GM18907 (cell line): ENCODE results near the gene NKTR.
"Not testable (repeated sequence)": the region's sequence is repeated elsewhere in the genome, so short reads cannot be mapped to it uniquely, and the experiment has no call there.

Source experiments
- ATAC-seq: cut with Tn5 transposase; IDR thresholded peaks from one replicate; pipeline ENCODE4 v1.9.1; 2021; ENCODE audit warnings: mild to moderate bottlenecking, moderate library complexity; ENCODE audit not compliant: unreplicated experiment

Gene NKTR

DNA sequence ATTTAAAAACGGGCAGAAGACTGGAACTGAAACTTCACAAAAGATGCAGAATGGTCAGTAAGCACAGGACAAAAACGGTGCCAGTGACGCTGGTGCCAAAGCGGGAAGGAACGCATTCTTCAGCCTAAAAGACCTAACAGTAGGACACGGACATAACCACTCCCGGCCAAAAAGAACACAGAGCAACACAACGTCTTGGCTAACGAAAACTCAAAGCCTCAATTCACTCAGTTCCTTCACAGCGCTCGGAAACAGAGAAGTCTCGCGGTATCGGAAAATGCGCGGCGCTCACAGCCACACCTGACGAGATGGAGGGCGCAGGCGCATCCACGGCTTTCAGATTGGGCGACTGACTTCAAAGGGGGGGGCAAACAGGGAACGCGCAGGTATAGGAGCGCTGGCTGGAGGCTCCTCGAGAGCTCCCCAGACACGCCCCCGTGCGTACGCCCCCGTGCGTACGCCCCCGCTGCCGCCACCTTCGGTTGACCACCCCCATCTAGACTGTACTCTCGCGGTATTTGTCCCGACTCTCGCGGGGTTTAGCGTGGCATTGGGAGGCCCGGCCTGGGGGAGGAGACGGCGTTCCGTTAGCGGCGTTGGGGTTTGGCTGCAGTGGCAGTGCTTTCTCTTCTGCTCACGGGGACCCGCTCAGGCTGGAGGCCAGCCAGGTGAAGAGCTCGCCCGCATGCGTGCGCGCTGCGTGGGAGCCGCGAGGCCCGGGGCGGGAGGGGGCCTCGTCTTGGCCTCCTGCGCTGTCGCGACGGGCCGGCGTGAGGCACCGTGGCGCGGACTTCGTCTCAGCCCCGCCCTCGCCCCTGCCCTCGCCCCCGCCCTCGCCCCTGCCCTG is at the start of gene NKTR:
NKTR (plus strand) TSS at position 576 of the 847 bp plus-strand sequence. CDS start 321 bp downstream, outside the sequence.
- ATAC-seq = peak; percentile 90

DNA sequence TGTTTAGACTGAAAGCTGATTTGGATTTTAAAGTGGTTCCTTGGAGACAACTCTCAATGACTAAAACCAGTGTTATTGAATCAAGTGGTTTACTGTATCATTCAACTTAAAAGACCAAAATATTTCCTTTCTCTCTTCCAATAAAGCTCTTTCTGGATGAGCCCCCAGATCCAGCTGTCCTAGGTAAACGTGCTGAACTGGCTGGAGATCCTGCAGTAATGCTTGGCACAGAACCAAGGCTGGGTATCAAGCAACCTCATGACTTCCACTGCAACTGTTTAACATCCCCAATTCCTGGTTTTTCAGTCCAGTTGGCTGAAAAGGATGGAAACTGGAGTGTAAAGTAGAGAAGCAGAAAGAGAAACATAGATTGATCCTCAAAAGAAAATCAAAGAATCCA is 47.7 kb upstream of the NKTR start:
- no peak for ATAC-seq

DNA sequence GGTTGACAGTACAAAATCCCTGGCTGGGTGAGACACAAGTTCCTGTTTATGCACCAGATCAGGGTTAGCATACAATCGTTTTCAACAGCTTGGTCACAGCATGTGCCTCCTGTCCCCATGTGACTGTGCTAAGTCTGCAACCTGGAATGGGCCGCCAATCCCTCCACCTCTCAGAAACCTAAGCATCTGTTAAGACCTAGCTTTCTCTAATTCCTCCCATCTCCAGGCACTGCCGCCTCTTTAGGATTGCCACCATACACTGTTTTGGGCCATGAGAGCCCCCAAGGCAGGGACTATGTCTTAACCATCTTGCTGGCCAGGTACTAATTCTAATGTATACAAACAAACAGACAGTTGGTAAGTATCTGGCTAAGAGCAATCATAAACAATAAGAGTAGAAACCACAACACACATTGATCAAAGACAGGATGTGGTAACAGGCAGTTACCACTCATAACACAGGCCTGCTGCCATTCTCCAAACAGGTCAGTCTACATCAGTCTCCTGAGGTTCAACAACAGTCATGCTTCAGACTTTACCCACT is 44.3 kb upstream of the NKTR start:
- ATAC-seq = peak; percentile 80

DNA sequence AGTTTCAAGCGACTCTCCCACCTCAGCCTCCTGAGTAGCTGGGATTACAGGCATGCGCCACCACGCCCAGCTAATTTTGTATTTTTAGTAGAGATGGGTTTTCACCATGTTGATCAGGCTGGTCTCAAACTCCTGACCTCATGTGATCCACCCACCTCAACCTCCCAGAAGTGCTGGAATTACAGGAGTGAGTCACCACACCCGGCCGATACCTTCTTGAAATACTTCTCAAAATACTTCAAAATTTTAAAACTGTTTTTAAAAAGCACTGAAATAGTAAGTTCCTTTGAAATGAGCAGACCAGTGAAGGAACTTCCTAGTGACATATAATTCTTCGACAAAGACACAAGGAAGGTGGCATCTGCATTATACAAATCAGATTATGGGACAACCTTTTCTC is 43.7 kb upstream of the NKTR start:
- ATAC-seq = not testable (repeated sequence)

DNA sequence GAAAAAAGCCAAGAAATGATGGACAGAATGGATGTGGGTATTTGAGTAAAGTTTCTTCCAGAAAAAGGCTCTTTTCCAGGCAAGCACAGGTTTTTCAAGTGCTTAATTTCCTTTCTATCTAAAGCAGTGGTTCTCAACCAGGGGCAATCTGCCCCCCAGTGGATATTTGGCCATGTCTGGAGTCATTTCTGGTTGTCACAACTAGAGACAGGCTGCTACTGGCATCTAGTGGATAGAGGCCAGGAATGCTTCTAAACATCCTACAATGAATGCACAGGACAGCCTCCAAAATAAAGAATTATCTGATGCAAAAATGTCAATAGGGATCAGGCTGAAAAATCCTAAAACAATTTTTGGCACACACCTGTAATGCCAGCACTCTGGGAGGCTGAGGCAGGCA is 42.6 kb upstream of the NKTR start:
- no peak for ATAC-seq

DNA sequence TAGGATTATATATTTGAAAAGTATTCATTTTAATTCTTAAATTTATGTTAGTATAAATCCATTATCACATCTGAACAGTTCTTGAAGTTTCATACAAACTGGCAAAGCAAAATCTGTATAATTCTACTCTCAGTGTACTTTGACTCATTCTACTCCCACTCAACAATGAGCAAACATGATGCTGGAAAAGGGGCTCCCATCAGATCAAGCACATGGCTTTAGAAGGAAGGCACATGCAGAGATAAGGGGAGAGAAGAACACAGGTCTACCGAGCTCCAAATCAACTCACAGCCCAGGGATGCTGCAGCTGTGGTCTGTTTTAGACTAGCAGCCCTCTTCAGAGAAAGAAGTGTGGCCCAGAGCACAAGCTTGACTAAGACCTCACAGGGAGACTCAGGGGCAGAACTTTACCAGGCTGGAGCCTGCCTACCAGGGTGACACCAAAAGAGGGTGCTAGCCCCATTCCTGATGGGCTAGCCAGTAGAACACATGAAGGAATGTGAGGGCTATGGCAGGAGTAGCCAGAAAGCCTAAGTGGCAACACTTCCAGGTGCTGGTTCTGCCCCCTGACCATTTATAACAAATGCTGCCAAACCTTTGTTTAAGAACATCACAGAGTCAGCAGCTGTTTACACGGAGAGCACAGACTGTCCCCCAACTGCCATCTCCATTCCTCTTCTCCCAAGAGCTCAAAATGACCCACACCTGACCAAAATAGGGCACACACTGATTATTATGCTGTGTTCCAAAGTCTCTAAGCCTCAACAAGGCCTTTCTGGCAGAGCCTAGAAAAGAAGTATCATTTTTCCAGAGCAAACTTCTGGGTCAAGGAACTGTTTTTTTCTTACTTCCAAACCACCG is 38.2 kb upstream of the NKTR start:
- no peak for ATAC-seq

DNA sequence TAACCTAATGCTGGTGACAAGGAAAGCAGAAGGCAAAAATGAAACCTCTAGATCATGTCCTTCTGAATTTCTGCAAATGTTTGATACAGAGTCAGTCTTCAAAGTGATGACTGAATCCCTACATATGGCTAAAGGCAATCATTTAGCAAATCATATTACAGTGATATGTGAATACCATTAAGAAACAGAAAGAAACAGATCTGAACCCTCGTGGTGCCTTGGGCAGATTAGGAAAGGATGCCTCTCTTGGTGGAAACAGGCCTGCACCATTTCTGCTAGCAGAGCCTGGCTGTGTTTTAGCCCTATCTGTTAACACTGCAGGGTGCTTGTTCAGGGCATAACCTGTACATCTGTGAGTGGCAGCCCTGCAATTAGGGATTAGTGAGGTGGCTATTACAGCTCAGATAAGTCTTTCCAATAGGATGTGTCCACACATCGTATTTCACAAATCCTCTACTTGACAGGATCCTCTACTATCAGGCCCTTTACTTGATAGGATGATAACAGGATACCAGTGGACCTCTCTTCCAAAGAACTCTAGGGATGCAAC is 30.8 kb upstream of the NKTR start:
- ATAC-seq = no peak

DNA sequence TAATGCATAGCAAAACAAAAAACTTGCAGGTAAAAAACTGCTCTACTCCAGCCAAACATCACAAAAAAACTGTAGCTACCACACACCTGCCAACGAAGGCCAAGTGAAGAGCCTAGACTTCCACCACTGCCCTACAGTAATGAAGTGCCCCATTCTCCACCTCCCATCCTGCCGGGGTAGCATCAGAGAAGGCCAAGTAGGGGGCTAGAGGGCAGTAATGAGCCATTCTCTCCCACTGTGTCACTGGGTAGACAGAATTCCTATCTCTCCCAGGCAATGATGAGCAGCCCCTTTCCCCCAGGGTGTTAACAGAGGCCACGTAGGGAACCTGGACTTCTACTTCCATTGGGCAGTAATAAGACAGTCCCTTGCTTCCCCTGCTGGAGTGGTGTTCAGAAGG is 28.2 kb upstream of the NKTR start:
- no peak for ATAC-seq

DNA sequence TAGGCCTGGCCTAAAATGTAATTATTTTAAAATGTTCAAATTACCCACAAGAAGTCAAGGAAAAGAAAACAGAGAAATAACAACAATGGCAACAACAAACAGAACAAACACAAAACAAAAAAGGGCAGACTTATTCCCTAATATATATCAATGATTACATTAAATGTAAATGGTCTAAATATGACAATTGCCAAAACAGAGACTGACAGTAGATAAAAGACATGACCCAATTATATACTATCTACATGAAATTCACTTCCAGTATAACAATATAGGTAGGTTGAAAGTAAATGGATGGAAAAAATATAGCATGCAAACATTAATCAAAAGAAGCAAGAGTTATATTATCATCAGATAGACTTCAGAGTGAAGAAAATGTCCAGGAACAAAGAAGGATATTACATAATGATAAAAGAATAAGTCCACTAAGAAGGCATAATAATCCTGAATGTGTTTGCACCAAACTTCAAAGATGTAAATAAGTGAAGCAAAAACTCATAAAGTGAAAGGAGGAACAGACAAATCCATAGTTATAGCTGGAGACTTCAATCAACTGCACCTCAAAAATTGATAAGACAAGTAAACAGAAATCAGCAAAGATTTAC is 25.2 kb upstream of the NKTR start:
- ATAC-seq = no peak

DNA sequence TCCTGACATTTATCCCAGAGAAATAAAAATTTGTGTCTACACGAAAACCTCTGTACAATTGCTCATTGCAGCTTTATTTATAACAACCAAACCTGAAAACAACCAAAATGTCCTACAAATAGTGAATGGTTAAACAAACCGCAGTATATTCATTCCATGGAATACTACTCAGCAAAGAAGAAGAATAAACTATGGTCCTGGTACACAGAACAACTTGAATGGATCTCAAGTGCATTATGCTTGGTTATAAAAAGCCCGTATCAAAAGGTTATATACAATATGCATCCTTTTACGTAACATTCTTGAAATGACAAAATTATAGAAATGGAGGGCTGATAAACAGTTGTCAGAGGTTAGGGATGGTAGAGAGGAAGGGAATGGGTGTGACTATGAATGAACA is 22.4 kb upstream of the NKTR start:
- ATAC-seq = no peak

DNA sequence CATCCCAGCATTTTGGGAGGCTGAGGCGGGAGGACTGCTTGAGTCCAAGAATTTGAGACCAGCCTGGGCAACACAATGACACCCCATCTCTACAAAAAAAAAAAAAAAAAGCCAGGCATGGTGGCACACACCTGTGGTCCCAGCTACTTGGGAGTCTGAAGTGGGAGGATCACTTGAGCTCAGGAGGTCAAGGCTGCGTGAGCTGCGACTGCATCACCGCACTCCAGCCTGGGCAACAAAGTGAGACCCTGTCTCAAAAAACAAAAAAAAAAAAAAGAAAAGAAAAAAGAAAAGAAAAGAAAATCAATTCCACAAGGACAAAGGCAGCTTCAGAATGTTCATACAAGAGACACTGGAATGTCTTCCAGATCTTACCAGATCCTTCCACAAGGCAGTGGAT is 21.1 kb upstream of the NKTR start:
- not testable (repeated sequence) for ATAC-seq

DNA sequence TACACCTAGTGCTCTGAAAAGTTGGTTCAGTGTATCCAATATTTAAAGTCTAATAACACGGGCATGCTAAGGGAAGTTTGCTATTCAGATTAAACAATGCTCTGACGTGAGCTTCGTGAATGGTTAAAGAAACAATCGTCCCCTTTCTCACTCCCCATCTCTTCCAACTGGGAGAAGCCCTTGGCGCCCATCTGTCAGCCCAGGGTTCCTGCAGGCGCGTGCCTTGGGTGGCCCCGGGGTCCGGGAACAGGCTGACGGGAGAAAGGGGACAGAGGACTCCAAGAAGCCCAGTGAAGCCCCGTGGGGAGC is 19.1 kb upstream of the NKTR start:
- no peak for ATAC-seq

DNA sequence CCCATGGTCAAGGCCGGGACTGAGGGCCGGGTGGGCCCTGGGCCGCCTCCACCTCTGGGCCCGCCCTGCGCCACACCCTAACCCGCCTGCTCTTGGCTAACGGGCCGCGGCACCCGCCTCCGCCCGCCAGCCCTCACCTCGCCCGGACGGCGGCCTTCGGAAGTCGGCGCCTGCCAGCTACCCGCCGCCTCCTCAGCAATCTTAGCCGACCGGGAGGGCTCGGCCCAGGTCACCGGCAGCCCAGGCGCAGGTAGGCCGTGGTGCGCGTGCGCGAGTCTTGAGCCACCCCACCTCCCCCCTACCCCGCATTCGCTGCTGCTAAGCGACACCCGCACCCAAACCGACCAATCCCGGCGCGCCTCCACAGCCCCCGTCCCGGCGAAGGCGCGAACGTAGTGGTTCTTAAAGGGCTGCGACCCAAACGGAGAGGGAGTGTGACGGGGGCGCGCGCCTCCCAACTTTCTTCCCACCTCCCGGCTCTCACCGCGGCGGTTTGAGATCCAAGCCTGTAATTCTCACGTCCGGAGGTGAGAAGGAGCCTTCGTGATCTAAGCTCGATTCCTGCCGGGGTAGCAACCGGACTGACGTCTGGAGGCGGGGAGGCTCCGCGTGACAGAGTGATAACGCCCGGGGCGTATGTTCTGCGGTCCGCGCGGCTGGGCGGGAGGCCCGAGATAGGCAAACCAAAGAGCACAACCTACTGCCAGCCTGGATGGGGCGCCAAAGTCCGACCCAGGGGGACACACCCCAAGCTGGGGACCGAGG is 18.6 kb upstream of the NKTR start, which contains the start of gene SEC22C:
SEC22C (minus strand) TSS at position 259 of the 765 bp plus-strand sequence. CDS start 12,921 bp downstream, outside the sequence.
- ATAC-seq = peak; percentile 89

DNA sequence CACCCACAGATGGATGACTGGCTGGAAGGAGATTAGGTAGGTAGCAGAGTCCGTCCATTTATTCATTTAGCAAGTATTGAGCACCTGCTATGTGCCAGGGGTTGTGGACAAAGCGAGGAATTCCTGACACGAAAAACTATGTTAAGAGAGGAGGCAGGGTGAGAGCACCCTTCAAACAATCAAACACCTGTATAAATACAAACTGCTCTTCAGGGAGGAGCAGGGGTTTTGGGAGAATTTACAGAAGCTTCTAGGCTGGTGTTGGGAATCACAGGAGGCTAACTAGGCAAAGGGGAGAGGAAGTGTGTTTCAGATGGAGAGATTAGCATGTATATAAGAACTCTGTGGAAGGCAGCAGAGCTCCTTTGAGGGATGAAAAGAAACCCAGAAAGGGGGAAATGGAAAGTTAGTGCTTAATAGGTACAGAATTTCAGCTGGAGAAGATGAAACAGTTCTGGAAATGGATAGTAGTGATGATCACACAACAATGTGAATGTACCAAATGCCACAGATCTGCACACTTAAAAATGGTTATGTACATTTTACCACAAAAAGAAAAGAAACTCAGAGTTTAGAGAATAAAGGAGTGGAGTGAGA is 17.9 kb upstream of the NKTR start:
- no peak for ATAC-seq

DNA sequence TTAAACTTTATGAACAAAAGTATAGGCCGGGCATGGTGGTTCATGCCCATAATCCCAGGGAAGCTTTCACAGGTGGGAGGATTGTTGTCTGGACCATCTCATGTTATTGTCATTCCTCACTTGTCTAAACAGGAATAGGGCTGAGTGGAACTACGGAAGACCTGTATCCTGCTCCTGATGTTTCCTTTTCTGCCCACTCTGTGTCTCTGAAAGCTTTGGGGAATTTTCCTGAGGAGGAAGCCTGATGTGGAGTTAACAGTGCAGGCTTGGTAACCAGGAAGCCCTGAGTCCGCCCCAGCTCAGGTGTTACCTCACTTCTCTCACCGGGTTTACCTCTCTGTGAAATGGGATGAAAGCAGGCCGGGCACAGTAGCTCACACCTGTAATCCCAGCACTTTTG is 11.9 kb upstream of the NKTR start:
- ATAC-seq = no peak

DNA sequence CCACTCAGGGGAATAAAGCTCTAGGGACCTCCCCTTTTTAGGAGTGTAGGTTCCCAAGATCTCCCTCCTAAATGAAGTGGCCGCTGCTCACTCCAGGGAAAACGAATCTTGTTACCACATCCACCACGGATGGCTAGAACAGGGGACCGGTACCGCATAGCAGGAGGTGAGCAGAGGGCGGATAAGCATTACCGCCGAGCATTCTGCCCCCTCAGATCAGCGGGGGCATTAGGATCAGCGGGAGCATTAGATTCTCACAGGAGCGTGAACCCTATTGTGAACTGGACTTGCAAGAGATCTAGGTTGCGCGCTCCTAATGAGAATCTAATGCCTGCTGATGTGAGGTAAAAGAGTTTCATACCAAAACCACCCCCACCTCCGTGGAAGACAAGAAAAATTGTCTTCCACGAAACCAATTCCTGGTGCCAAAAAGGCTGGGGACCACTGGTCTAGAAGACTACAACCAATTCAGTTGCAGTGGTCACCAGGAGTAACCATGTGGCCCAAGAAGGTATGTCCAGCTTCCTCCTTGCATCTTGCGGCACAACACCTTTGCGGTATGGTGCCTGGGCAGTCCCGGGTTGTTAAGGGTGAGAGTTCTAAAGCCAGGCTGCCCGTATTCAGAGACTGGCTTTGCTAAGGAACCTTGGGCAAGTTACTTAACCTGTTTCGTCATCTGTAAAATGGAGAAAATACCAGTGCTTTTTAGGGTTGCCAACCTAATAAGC is 10.9 kb upstream of the NKTR start:
- ATAC-seq = no peak

DNA sequence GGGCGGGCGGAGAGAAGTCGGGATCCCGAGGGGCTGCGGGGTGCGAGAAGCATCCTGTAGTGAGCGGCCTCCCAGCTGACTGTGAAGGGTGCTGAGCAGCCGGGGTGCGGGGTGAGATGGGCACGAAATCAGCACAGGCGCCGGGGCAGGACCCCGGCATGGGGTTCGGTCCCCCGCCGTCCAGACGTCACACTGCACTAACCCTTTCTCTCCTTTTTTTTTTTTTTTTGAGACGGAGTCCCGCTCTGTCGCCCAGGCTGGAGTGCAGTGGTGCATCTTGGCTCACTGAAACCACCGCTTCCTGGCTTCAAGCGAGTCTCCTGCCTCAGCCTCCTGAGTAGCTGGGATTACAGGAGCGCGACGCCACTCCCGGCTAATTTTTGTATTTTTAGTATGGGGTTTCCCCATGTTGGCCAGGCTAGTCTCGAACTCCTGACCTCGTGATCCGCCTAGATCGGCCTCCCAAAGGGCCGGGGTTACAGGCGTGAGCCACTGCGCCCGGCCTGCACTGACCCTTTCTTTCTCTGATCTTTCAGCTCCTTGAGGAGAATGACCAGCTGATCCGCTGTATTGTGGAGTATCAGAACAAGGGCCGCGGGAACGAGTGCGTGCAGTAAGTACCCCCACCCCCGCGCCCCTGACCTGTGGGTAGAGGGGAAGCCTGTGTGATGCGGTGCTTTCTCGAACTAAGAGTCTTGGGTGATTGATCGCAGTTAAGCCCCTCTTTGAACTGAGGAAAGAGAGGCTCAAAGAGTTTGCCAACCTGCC is 9.3 kb upstream of the NKTR start:
- no peak for ATAC-seq

DNA sequence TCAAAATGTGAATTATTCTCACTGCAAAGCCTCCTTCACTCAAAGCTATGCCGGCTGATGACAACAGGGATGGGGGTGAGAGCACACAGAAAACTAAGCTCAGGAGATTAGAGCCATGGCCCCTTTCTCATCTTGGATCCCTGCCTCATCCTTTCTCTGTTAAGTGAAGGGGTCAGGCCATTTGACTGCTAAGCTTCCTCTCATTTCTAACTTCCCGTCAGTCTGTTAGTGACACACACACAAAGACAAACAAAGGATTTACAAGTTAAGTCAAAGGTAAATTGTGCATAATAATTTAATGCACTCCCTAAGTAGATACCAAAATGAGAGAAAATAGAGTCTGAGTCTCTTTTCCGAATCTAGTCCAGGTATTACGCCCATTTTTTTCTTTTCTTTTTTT is 8.7 kb upstream of the NKTR start:
- ATAC-seq = no peak

DNA sequence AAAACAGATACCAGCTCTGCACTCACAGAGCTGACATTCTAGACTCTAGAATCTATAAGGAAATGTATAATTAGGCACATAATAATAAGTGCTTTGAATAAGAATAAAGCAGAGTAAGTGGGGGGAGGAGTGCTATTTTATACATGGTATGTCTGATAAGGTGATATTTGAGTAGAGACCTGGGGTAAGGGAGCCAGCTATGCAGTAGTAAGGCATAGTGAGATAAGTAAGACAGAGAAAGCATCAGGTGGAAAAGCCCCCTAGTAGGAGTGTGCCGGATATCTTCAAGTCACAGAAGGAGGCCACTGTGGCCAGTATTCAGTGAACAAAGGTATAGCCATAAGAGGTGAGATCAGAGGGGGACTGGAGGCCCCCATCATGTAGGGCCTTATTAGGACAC is 6.9 kb upstream of the NKTR start:
- ATAC-seq = no peak
